Measurements from ENCODE around the gene PTPRR. TPM values are rescaled to one million over a fixed set of nuclear protein-coding genes. Genes with fewer than 3 reads are reported as not detected.

PTPRR gene
- total and polyA plus RNA-seq, 7 donors: 0.99 to 38.6 (median 4.2) TPM

DNA sequence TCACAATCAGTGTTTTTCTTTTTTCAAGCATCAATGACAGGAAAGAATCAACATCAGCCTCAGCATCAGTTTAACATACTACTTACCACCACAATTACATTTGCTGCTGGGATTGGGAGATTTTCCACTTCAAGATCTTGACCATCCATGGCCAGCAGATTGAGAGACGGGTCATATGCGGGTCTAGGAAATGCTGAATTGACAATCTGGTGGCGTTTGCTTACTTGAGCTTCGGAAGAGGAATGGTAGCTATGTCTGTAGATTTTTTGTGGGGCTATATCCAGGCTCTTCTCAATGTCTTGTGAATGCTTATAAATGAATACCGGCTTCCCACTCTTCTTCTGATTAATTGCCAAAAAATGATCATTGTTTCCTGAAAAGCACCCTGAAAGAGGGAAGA, 27.9 kb downstream of the PTPRR start:
- Histone ChIP-seq H3K4me1 (no peaks in the 10 kb centered on the region), H3K36me3 (no peaks in the 10 kb centered on the region), H3K9me3 (no peaks in the 10 kb centered on the region), H3K27me3 (no peaks in the 10 kb centered on the region), H3K4me3 (no peak overlapping the region), H3K27ac (no peak overlapping the region)
- 92 to 94% methylated on average over 5 of the region's 5 CpGs for WGBS, 2 donors
- intact Hi-C loops (cut with DNase I): no loop called here
- TF ChIP-seq EP300 (IDR thresholded peaks at IDR 0.05) (no peak), POLR2A (IDR thresholded peaks at IDR 0.05) (no peak), POLR2AphosphoS5 (IDR thresholded peaks at IDR 0.05) (no peak)
- TF ChIP-seq, protein P1, sequence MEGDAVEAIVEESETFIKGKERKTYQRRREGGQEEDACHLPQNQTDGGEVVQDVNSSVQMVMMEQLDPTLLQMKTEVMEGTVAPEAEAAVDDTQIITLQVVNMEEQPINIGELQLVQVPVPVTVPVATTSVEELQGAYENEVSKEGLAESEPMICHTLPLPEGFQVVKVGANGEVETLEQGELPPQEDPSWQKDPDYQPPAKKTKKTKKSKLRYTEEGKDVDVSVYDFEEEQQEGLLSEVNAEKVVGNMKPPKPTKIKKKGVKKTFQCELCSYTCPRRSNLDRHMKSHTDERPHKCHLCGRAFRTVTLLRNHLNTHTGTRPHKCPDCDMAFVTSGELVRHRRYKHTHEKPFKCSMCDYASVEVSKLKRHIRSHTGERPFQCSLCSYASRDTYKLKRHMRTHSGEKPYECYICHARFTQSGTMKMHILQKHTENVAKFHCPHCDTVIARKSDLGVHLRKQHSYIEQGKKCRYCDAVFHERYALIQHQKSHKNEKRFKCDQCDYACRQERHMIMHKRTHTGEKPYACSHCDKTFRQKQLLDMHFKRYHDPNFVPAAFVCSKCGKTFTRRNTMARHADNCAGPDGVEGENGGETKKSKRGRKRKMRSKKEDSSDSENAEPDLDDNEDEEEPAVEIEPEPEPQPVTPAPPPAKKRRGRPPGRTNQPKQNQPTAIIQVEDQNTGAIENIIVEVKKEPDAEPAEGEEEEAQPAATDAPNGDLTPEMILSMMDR (IDR thresholded peaks at IDR 0.05): no peak
- no peak for DNase-seq

DNA sequence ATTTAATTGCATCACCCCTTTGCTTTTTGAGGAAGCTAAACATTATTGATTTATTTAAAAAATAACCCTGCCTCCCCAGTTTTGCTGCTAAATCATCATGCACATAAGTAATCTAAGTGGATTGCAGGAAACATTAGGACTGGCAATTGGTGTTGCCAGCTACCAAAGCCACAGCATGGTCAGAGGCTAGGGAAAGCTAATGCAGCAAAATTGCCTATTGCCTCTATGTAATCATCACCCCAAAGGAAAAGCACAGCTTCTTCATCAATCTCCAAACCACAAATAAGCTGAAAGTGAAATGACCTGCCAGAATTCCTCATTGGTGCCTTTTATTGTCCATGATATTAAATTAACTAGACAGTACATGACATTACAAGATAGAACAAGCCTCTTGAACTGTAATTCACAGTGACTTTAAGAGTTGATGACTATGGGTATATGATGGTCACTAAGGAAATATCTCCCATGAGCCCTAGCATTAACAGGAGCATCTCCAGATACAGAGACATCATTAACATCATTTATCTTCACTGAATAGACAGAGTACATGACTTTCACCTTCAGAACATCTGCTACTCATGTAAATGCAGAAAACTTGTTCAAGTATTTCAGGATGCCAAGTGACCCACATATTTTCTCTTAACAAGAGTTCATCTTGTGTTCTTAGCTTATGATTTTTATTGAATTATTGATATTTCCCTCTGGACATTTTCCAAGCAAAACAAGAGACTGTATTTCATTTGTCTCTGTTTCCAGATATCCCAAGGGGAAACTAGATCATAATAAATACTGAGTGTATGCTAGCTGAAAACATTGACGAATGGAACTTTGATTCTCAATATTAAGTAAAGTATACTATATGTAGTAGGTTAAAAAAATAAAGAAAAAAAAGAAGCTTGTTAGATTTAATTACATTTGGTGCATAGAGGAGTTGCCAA, 29.4 kb downstream of the PTPRR start:
- Histone ChIP-seq H3K4me3 (no peak overlapping the region), H3K27me3 (no peaks in the 10 kb centered on the region), H3K27ac (no peak overlapping the region), H3K9me3 (no peaks in the 10 kb centered on the region), H3K4me1 (no peaks in the 10 kb centered on the region), H3K36me3 (no peaks in the 10 kb centered on the region)
- no peak for DNase-seq
- WGBS, 2 donors: 87 to 89% methylated on average over 1 of the region's 1 CpG
- TF ChIP-seq POLR2AphosphoS5 (IDR thresholded peaks at IDR 0.05) (no peak), POLR2A (IDR thresholded peaks at IDR 0.05) (no peak), EP300 (IDR thresholded peaks at IDR 0.05) (no peak)
- TF ChIP-seq, protein P1 (IDR thresholded peaks at IDR 0.05): no peak
- intact Hi-C loops (cut with DNase I): no loop called here

DNA sequence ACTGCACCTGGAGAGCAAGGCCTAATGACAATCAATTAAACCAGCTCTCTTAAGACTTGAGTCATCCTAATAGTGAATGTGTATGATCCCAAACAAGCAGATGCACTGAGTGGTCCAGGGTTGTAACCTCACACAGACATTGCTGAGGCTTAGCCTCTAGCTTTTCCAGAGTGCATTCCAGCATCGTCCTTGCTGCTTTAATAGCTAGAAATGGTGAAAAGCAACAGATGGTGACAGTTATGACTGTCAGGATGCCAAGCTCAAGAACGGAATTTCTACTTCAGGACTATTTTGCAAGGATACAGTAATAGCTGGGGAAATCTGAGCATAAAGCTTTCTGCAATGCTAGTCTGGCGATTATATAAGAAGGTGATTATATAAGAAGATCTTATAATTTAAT, 34.6 kb downstream of the PTPRR start:
- TF ChIP-seq POLR2AphosphoS5 (IDR thresholded peaks at IDR 0.05): no peak
- TF ChIP-seq, protein P1 (IDR thresholded peaks at IDR 0.05): no peak
- no peak for TF ChIP-seq POLR2A (IDR thresholded peaks at IDR 0.05)
- no peak for TF ChIP-seq EP300 (IDR thresholded peaks at IDR 0.05)
- 65 to 84% methylated on average over 3 of the region's 3 CpGs for WGBS, 2 donors
- Histone ChIP-seq H3K4me1 (no peaks in the 10 kb centered on the region), H3K4me3 (no peak overlapping the region), H3K36me3 (no peaks in the 10 kb centered on the region), H3K9me3 (no peaks in the 10 kb centered on the region), H3K27ac (no peak overlapping the region), H3K27me3 (no peaks in the 10 kb centered on the region)
- intact Hi-C loops (cut with DNase I): no loop called here
- no peak for DNase-seq

DNA sequence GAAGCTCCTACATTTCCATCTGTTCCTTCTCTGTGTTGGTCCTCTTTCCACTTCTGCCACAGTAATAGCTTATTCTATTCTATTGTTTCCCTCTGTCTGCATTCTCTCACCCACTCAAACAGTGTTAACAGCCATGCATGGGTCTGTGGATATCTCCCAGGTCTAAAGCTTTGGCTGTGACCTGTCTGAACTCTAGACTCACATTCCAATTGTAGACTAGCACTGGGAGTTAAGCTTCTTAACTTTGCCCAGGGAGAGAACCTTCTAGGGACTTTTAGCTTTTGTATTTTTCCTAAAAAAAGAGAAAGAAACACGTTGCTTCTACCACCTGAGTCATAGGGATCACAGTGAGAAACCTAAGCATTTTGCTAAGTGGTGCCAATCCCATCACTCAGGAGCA, 36.7 kb downstream of the PTPRR start:
- intact Hi-C loops (cut with DNase I): no loop called here
- 49 to 52% methylated on average over 1 of the region's 1 CpG for WGBS, 2 donors
- H3K36me3 ChIP-seq: no peaks in the 10 kb centered on the region
- TF ChIP-seq POLR2AphosphoS5 (IDR thresholded peaks at IDR 0.05) (no peak), POLR2A (IDR thresholded peaks at IDR 0.05) (no peak), EP300 (IDR thresholded peaks at IDR 0.05) (no peak)
- TF ChIP-seq, protein P1 (IDR thresholded peaks at IDR 0.05): no peak
- no peak overlapping the region for H3K4me3 ChIP-seq
- no peaks in the 10 kb centered on the region for H3K9me3 ChIP-seq
- H3K27me3 ChIP-seq: no peaks in the 10 kb centered on the region
- H3K4me1 ChIP-seq: no peaks in the 10 kb centered on the region
- no peak for DNase-seq
- no peak overlapping the region for H3K27ac ChIP-seq
